Panc1 (cell line): ENCODE measurements around the gene FRMD8. TPM values are rescaled to one million over a fixed set of nuclear protein-coding genes. Genes with fewer than 3 reads are reported as not detected.

ENCODE experiments used
- ATAC-seq: fragments of 200-7000 bp; cut with Tn5 transposase; 2 replicates; pipeline ENCODE4 v1.9.1; 2020; ENCODE audit warnings: mild to moderate bottlenecking, moderate library complexity
- BruUV-seq: library from RNA; stranded (reverse); fragments of 400-500 nt; replicated peaks from 2 replicates; lab custom pipeline; 2021; lab: Mats Ljungman, UMichigan
- CTCF ChIA-PET: fragments of 300-600 bp; sonication (Branson Sonifier 250); formaldehyde crosslinking; loops from one replicate; lab custom pipeline; 2022; ENCODE audit warnings: antibody characterized with exemption; lab: Charles Lee
- POLR2A ChIA-PET: fragments of 300-600 bp; sonication (Branson Sonifier 250); formaldehyde crosslinking; loops from one replicate; lab custom pipeline; 2022; ENCODE audit warnings: antibody characterized with exemption; lab: Charles Lee
- DNase-seq: peaks from one replicate; pipeline ENCODE4 v3.0.0-alpha.2; 2010; ENCODE audit warnings: low read depth, low spot score
- H3K27ac ChIP-seq: 2 replicates; pipeline ENCODE4 v1.5.1; 2011; ENCODE audit warnings: mild to moderate bottlenecking, low read length, inconsistent platforms
- H3K27me3 ChIP-seq: fragments of 200-500 bp; sonication (Bioruptor generic); 2 replicates; pipeline ENCODE4 v1.6.0; 2014; ENCODE audit warnings: low read length, inconsistent platforms; ENCODE audit not compliant: control insufficient read depth, insufficient read depth
- H3K36me3 ChIP-seq: fragments of 200-500 bp; sonication (Bioruptor generic); 2 replicates; pipeline ENCODE4 v1.5.1; 2014; ENCODE audit warnings: inconsistent platforms, mild to moderate bottlenecking, low read length, moderate library complexity; ENCODE audit not compliant: control insufficient read depth, insufficient read depth
- H3K4me1 ChIP-seq: 2 replicates; pipeline ENCODE4 v1.5.1; 2011; ENCODE audit warnings: inconsistent platforms, mild to moderate bottlenecking, low read length, moderate library complexity; ENCODE audit not compliant: control insufficient read depth, insufficient read depth
- H3K4me3 ChIP-seq, 2 experiments: 2 replicates each; pipeline ENCODE4 v1.5.1; 2011 to 2012; ENCODE audit warnings: low read depth in 2 of 2, low read length in 2 of 2, mild to moderate bottlenecking in 2 of 2, inconsistent platforms in 1 of 2, moderate library complexity in 1 of 2
- H3K9me3 ChIP-seq: fragments of 200-500 bp; sonication (Bioruptor generic); 2 replicates; pipeline ENCODE4 v1.5.1; 2014; ENCODE audit warnings: low read depth, mild to moderate bottlenecking, inconsistent platforms, low read length, moderate library complexity; ENCODE audit not compliant: control insufficient read depth, insufficient read depth
- CTCF ChIP-seq: fragments of 450-650 bp; IDR thresholded peaks from 2 replicates; pipeline ENCODE4 v1.5.1; 2017; ENCODE audit warnings: mild to moderate bottlenecking
- POLR2AphosphoS5 ChIP-seq: IDR thresholded peaks from 2 replicates; pipeline ENCODE4 v1.6.1; 2012; ENCODE audit warnings: mild to moderate bottlenecking, low read depth, low read length, moderate library complexity
- REST ChIP-seq, 2 experiments: IDR thresholded peaks; 2 replicates each; pipeline ENCODE4 v1.6.1; 2011 to 2012; ENCODE audit warnings: low read depth in 2 of 2, control low read depth in 1 of 2, low read length in 1 of 2, mild to moderate bottlenecking in 1 of 2, moderate library complexity in 1 of 2; ENCODE audit not compliant: insufficient read depth in 1 of 2
- SIN3A ChIP-seq: IDR thresholded peaks from 2 replicates; pipeline ENCODE4 v1.6.1; 2012; ENCODE audit warnings: low read depth, mild to moderate bottlenecking, low read length, moderate library complexity, borderline replicate concordance; ENCODE audit not compliant: insufficient read depth
- TCF7L2 ChIP-seq: IDR thresholded peaks from 2 replicates; pipeline ENCODE4 v1.6.1; 2011; ENCODE audit warnings: mild to moderate bottlenecking, low read depth, low read length, inconsistent platforms
- in situ Hi-C: cut with HindIII; loops from 2 replicates; pipeline ENCODE4 v1.10.0; 2016; ENCODE audit warnings: low sequenced_read_pairs, low pct_unique_long_range_greater_than_20kb
- intact Hi-C: fragments of 100-400 bp; cut with micrococcal nuclease; formaldehyde crosslinking; loops from one replicate; pipeline ENCODE4 v1.10.0; 2022; ENCODE audit not compliant: unreplicated experiment
- total RNA-seq: library from RNA; stranded (reverse); gene quantifications from one replicate; pipeline ENCODE4 v1.2.1, GENCODE V29; 2021; ENCODE audit not compliant: unreplicated experiment

Gene FRMD8
- total RNA-seq, 1 experiment from 2014 or later = 85.8 TPM

- Histone ChIP-seq H3K27ac (no peak overlapping the region), H3K4me1 (peaks cover 5% of the 10 kb centered on the region; the same call in 1 of the 2 replicates), H3K9me3 (no peaks in the 10 kb centered on the region), H3K27me3 (no peaks in the 10 kb centered on the region), H3K4me3 (no peak overlapping the region), H3K36me3 (peaks cover 12% of the 10 kb centered on the region)
- no peak for TF ChIP-seq POLR2AphosphoS5
- no peak for TF ChIP-seq CTCF
- no peak for TF ChIP-seq SIN3A
- no peak for TF ChIP-seq TCF7L2
- TF ChIP-seq REST (IDR thresholded peaks at IDR 0.05; ENCODE audit: insufficient read depth in 1 of 2, low read depth in 2 of 2, low read length in 1 of 2) = no peak
- CTCF ChIA-PET = interaction anchor here (1.0 kb wide), 1 partner anchor 76 kb away, joined by 7 read pairs; no protein-coding TSS in a partner anchor
- in situ Hi-C loops (no loop called here), intact Hi-C loops (no loop called here)
- no TSS peak for BruUV-seq
- POLR2A ChIA-PET = interaction anchor here (0.6 kb wide), 1 partner anchor 38 kb away, joined by 3 read pairs; no protein-coding TSS in a partner anchor
- no peak for DNase-seq
- ATAC-seq = no peak
Measured at GRCh38 chr11:65351511-65351910, 34.9 kb upstream of the FRMD8 start.

DNA sequence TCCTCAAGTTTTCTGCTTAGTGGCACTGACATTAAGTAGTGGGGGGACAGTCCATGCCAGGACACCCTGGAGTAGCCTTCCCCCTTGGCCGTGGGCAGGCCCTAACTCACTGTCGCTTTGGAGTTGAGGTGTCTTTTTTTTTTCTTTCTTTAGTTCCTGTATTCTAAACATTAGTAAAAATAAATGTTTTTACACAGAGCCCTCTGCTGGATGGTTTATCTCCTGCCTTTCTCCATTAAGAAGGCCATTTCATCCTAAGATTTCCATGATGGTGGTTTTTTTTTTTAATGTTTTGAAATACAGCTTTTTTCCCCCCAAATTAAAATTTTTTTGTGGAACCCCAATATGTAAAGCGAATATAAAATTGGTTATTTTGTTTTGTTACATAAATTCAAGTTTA, 33.7 kb upstream of the FRMD8 start:
- H3K4me1 ChIP-seq = peaks cover 5% of the 10 kb centered on the region; the same call in 1 of the 2 replicates
- H3K36me3 ChIP-seq = peaks cover 10% of the 10 kb centered on the region
- H3K27ac ChIP-seq = no peak overlapping the region
- intact Hi-C loops (no loop called here), in situ Hi-C loops (no loop called here)
- ATAC-seq (no peak), DNase-seq (no peak)
- H3K9me3 ChIP-seq = no peaks in the 10 kb centered on the region
- no peaks in the 10 kb centered on the region for H3K27me3 ChIP-seq
- H3K4me3 ChIP-seq = no peak overlapping the region
- ChIA-PET POLR2A (no interaction called here), CTCF (interaction anchor here (0.6 to 0.8 kb wide), 4 partner anchors 10 to 78 kb away, joined by 3 to 8 read pairs (median 4); partner anchors contain the start of gene DPF2)
- no TSS peak for BruUV-seq
- TF ChIP-seq POLR2AphosphoS5 = no peak
- TF ChIP-seq SIN3A = no peak
- no peak for TF ChIP-seq CTCF
- no peak for TF ChIP-seq TCF7L2
- no peak for TF ChIP-seq REST (IDR thresholded peaks at IDR 0.05; ENCODE audit: insufficient read depth in 1 of 2, low read depth in 2 of 2, low read length in 1 of 2)
